T47D (cell line): Measurements from ENCODE around the gene RFESD.
"Not testable (repeated sequence)": the region's sequence is repeated elsewhere in the genome, so short reads cannot be mapped to it uniquely, and the experiment has no call there.

Source experiments
- DNase-seq, 2 experiments: peaks; one replicate each; pipeline versions ENCODE4 v3.0.0 to v3.0.0-alpha.2; 2011 to 2012; ENCODE audit warnings: low read depth in 1 of 2, low spot score in 1 of 2
- JUND ChIP-seq: IDR thresholded peaks from 2 replicates; pipeline ENCODE4 v1.6.1; 2012; ENCODE audit warnings: low read depth
- in situ Hi-C: cut with HindIII; loops from 2 replicates; pipeline ENCODE4 v1.10.0; 2016; ENCODE audit warnings: low sequenced_read_pairs, low pct_unique_long_range_greater_than_20kb

Gene RFESD

DNA sequence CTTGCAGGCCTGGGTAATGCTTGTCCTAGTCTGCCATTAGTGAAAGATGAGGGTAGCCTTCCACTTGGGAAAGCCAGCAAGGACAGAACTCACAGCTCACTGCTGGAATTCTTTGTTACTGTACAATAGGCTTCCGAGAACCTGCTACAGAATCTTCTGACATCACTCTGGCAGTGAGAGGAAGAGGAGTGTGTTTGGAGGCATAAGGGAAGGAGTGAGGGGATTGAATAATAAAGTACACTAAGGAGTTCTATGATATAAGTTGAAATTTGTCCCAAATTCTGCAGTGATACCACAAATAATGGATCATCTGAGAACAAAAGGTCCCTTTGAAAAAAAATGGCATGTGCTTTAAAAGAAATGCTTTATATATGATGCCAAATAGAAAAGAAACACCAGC is 36.3 kb downstream of the RFESD start, which contains the start of gene SPATA9:
Gene SPATA9, minus strand, starts transcription at position 101 of the 400 bp plus-strand sequence. CDS start 137 bp downstream, outside the sequence.
- DNase-seq: no peak
- TF ChIP-seq JUND: no peak
- in situ Hi-C loops: no loop called here

DNA sequence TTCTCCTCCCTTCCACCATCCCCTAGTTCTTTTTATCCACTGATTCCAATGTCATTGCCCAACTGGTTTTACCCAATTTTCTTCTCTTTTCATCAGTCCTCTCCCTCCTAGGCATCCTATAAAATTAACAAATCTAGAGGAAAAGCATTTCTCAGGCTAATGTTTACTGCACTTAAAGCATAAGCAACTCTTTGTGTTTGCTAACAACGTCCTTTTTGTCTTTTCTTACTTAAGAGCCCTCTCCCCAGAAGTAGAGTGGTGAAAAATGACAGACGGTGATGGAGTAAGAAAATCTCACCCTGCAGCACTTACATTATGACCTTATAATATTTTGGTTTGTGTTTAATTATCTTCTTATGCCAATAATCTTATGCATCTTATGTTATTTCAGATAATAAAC is 37.8 kb downstream of the RFESD start:
- DNase-seq: no peak
- no peak for TF ChIP-seq JUND
- in situ Hi-C loops: no loop called here

DNA sequence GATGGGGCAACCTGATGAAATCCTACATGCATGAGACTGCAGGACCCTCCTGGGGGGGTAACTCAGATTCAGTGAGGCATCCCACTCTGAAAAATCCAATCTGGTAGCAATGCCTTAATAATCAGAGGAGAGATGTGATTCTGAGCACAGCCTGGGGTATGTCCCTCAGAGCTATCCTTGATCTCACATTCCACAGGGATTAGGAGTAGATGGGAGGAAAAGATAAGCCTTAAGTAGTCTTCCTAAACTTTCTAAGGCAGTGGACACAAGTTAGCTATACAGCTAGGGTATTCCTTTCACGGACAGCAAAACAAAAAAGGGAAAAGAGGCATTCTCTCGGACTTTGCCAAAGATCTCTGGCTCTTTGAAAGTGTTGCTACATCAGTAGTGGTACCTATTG is 40.1 kb downstream of the RFESD start:
- no peak for TF ChIP-seq JUND
- DNase-seq: no peak
- in situ Hi-C loops: no loop called here

DNA sequence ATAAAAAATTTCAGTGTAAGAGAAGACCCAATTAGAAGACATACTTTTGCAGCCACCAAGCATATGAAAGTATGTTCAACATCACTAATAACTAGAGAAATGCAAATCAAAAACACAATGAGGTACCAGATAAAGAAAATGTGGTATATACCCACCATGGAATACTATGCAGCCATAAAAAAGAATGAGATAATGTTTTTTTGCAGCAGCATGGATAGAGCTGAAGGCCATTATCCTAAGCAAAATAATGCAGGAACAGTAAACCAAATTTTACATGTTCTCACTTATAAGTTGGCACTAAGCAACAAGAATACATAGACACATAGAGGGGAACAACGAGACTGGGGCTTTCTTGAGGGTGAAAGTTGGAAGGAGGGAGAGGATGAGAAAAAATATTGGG is 43.1 kb downstream of the RFESD start:
- TF ChIP-seq JUND: no peak
- DNase-seq: no peak
- in situ Hi-C loops: no loop called here

DNA sequence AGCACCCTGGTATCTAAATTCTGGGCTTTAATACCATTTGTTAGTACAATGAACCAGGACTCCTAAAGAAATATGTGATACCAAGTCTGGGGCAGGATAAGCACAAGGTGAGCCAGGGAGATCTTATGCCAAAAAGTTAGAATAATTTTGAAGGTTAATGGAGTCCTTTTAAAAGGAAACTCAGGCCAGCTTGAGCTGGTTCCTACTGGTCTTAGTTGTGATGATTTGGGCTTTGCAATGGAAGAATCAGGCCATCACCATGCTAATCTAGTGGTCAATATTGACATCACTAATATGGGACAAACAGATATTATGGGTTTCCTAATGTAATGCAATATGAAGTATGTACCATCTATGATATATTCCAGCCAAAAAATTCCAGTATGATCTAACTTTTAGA is 43.8 kb downstream of the RFESD start:
- TF ChIP-seq JUND: no peak
- in situ Hi-C loops: no loop called here

DNA sequence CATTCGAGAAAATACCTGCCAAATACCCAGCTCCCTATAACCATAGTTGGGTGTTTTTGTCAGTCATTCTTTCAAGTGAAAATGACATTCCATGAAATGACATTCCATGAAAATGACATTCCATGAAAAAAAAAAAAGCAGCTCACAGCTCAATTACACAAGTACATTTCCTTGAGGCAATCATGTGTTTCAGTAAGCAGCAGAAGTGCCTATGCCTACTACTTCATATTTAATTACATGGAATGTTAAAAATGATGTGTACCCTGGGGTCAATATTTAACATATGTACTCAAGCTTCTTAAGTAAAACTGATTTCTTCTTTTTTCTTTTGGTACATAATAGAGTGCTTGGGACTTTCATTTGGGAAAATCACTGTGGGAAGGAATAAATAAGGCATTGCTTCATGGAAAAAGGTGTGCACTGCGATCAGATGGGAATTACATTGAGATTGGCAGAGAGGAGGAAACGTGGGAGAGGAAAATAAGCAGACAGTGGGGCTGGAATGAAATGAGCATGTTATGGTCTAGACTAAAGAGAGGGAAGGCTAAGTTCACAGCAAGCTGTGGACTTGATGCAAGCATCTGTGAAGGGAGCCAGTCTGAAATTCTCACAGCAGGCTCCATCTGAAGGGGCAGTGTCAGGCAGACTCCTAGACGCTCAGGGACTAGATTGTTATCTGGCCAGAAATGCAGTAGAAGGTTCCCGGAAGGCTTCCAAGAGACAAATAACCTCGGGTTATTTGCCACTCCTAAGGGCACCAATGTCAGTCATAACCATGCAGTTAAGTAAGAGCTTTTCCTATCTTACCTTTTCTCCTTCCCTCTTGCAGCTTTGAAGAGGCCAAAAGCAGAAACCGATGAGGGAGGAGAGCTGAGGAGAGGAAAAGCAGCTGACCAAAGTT is 51.5 kb downstream of the RFESD start:
- peak; percentile 23 to 77 for DNase-seq
- no peak for TF ChIP-seq JUND
- in situ Hi-C loops: no loop called here

More for the DNA sequence above, 43.8 kb downstream of the RFESD start:
- DNase-seq: no peak

DNA sequence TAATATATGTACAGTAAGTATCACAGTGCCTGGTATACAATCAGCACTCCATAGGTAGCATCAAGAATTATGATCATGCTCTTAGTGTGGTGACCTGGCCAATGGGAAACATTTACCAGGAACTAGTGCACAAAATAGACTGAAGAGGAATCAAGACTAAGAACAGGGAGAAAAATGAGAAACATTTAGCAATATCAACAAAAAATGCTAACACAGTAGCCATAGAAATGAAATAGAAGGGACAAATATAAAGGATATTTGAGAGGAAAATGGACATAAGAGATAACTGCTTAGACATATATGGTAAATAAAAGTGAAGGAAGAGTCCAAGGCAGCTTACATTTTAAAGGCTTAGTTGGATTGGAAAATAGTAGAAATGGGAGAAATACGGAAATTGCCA is 52.8 kb downstream of the RFESD start:
- no peak for TF ChIP-seq JUND
- in situ Hi-C loops: no loop called here
- no peak for DNase-seq

DNA sequence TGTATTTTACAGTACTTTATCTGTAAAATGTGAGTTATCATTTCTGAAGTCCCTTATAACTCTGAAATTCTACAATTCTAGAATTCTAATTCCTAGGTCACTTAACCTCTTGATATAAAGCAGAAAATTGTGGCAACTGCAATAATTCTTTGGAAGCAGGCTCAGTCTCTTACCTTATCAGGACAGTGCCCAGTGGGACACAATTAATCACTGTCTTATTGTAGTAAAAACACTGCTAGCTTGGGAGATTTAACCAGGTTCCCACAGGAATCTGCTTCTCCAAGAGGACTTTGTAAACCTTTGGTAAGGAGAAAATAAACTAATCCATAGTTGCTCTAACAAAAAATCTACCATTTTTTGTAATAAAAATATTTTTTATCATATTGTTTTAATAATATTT is 54.5 kb downstream of the RFESD start:
- TF ChIP-seq JUND: no peak
- DNase-seq: no peak
- in situ Hi-C loops: no loop called here

DNA sequence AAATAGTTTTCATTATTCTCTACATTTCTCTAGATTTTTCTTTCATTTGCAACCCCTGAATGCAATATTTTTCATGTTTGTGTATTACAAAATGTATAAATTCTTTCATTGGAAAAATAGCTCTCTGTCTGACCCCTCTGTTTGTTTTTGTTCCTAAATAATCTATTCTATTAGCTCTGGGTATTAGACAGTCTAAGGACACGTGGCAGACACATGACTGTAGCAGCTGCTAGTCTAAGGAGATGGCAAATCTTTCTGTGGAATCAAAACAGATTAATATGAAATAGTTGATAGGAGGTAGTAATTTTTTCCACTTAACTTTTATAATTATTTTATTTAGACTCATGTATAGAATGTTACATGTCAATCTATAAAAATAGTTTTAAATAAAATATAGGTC is 57.6 kb downstream of the RFESD start:
- in situ Hi-C loops: no loop called here
- DNase-seq: no peak
- TF ChIP-seq JUND: no peak

DNA sequence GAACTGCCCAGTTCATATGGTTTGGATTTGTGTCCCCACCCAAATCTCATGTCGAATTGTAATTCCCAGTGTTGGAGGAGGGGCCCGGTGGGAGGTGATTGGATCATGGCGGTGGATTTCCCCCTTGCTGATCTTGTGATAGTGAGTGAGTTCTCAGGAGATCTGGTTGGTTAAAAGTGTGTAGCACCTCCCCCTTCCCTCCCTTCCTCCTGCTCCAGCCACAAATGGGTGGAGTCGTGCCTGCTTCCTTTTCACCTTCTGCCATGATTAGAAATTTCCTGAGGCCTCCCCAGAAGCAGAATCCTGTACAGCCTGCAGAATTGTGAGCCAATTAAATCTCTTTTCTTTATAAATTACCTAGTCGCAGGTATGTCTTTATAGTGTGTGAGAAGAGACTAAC is 59.6 kb downstream of the RFESD start:
- DNase-seq, in situ Hi-C loops: not testable (repeated sequence)

DNA sequence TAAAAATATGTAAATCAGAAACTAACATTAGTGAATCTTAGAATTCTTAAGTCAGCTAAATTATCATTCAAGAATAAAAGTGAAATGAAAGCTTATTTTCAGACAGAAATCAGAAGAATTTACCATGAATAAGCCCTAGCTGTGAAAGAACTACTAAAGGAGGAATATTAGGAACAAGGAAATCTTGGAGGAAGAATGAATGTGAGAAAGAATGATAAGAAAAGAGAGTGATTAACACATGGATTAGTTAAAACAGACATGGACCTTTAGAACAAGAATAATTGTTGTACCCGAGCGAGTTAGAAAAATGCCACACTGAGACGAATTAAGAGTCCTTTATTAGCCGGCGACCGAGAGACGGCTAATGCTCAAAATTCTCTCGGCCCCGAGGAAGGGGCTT is 60.5 kb downstream of the RFESD start:
- DNase-seq: no peak
- TF ChIP-seq JUND: no peak
- in situ Hi-C loops: no loop called here
